ENCODE data around the gene APBA3.

The APBA3 gene

DNA sequence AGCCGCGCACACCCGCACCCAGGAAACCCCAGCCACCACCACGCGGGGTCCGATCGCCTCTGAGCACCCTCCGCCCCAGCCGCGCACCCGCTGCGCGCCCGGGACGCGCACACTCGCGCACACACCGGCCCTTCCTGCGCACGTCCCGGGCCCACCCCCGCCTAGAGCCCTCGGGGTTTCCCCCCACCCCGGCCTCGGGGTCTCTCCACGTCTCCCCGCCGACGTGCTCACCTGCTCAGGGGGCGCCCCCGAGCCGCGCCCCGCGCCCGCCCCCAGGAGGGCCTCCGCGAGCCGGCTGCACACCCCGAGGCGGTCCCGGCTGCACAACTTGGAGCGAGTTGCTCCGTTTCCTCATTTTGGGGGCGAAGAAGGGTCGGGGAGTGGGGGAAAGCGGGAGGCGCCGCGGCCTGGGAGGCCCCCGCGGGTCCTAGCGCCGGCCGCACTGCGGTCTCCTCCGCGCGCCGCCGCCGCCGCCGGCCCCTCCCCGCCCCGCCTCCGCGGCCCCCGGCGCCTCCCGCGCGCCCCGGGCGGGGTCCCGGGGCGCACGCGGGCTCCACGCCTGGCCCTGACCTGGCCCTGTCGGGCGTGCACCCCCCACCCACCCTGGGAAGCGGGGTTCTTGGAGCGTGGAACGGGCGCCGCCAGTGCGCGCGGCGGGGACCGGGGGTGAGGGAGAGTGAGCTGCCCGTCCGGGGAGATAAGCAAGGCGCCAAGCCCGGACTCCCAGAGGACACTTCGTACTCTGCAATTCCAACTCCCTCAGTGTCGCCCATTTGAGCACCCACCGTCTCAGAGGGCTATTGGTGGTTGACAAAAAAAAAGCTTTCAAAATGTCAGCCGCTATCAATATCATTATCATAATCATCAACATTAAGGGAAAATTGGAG is 24.7 kb upstream of the APBA3 start, which contains the start of gene MATK:
TSS of gene MATK (minus strand) at position 444 of the 887 bp plus-strand sequence. CDS start 1,246 bp downstream, outside the sequence.
- no peak for DNase-seq (ENCODE audit: low spot score)

DNA sequence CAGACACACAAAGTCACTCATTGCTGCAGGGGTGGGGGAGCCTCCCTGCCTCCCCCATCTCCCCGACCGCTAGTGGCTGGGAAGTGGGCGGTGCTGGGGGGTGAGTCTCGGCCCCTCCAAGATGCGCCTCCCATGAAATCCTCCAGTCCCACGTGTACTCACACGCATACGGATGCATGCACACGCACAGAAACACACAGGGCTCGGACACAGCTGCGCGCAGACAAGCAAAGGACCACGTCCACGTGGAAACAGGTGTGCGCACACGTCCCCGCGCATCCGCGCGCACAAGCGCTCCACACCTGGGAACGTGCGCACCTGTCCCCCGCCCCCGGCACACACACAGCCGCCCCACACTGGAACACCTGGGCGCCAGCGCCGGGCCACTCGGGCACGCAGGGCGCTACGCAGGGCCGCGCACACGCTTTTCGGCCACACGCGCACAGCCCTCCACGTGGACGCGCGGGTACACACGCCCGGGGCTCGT is 24.0 kb upstream of the APBA3 start:
- DNase-seq (ENCODE audit: low spot score) = peak; percentile 41

DNA sequence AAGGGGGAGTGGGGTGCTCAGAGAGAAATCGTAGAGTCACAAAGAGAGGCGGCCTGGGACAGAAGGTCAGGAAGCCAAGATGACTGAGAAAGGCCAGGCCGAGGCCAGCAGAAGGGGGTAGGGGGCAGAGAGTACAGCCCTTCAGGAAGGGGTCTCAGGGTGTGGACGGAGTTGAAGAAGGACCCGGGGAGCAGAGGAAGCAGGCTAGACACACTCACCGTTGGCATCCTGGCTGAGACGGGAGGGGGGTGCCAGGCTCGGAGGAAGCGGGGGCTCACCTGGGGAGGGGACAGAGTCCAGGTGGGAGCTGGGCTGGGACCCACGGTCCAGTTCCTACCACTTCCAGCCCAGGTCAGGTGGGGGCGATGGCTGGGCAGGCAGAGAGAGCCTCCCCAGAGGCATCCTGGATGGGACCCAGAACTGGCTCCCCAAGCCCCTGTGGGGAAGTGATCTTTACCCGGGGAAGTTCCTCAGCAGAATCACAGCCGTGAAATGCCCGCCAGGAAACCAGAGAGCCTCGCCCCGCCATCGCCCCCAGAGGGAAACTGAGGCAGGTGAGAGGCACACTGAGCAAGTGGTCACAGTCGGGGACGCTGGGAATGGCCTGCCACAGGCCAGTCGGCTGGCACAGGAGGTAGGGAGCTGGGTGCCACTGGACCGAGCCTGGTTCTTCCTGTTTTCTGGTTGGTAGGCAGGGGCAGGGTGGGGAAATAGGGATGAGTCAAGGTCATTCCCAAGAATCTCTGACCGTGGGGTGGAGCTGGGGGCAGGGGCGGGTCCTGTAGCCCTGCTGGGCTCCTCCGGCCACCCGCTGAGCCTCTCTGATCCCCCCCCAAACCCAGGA is 23.3 kb upstream of the APBA3 start:
- no peak for DNase-seq (ENCODE audit: low spot score)

DNA sequence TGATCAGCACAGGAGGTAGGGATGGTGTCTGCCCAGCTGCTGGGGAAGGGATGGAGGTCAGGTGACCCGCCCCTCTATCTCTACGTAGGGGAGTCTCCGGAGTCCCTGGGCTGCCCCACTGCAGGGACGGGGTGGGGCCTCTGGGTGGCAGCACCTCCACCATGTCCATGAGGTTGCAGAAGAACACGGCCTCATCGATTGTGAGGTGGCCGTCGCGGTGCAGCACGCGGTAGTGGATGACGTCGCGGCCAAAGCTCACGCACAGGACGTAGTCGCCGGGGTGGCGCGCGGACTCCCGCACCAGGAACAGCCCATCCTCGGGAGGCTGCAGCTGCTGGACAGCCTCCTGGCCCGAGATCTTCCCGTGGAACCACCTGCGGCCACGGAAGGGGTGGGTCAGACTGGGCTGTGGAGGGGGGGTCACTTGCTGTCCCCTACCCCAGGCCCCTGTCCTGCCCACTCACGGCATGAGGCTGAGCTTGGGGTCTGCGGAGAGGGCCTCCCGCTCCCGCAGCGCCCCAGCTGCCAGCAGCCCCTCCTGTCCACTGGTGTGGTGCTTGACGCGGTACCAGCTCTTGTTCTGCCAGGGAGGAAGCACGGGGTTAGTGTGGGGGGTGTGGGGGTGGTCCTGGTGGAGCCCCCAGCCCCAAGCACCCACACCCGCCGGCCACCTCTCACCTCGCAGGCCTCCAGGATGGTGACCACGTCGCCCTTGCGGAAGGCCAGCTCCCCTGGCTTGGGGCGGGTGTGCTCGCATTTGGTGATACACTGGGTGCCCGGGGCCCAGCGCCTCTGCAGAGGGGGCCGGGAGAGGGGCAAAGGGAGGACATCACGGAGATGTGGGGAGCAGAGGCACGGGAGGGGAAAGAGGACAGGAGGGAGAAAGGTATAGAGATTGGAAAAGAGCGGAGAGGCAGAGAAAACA is 22.4 kb upstream of the APBA3 start:
- DNase-seq (ENCODE audit: low spot score) = no peak

DNA sequence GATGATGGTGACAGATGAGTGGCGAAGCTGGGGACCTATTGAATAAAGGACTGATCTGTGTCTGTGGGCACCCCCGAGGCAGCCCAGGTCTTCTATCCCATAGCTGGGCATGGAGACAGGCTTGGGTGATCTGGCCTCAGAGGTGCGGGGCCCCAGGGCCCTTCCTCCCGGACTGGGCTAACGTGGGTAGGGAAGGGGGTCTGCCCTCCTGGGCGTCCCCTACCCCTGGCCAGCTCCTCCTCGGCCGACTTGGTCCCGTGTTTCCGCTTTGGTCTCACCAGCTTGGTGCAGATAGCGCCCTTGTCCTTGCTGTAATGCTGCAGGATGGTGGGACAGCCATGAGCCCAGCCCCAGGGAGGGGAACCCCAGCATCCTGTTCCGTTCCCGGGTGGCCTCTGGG is 21.4 kb upstream of the APBA3 start:
- DNase-seq (ENCODE audit: low spot score) = no peak

DNA sequence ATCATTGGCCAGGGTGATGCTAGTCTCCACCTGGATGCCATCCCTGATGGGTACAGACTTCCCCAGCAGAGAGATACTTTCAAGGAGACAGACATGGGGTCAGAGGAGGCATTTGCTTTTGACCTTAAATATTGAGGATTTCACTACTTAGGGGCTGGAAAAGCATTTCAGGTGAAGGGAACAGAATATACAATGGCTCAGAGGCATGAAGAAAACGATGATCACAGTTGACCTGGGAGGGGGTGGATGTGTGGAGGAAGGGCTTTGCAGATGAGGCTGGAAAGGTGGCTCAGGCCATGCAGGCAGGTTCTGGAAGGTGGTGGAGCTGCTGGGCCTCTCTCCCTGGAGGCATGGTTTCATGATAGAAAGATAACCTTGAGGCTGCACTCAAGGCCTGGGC is 20.8 kb upstream of the APBA3 start:
- no peak for DNase-seq (ENCODE audit: low spot score)

DNA sequence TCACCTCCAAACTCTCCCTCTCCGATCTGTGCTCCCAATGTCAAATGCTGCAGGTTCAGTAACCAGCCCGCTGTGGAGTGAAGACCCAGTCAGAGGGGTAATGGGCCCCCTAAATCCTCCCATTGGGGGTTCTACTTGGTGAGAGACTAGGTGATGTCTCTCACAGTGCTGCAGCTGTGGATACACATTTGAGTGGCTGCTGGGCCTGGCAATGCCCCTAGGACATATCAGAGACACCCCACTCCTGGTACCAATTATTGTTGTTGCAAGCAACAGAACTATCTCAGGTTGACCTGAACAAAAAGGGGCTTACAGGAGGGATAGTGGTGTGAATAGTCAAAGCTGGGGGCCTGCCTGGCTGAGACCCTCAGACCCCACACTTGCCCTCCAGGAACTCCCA is 20.1 kb upstream of the APBA3 start:
- no peak for DNase-seq (ENCODE audit: low spot score)

DNA sequence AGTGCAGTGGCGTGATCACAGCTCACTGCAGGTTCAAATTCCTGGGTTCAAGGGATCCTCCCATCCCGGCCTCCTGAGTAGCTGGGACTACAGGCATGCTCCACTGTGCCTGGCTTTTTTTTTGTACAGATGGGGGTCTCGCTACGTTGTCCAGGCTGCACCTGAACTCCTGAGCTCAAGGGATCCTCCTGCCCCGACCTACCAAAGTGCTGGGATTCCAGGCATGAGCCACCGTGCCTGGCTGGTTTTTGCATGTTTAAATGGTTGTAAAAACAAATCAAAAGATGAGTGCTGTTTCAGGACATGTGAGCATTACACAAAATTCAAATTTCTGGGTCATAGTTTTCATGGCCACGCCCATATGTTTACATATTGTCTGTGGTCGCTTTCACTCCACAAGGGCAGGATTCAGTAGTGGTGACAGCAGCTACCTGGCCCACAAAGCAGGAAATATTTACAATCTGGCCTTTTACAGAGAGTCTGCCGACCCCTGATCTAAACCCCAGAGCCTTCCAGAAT is 19.4 kb upstream of the APBA3 start:
- no peak for DNase-seq (ENCODE audit: low spot score)

DNA sequence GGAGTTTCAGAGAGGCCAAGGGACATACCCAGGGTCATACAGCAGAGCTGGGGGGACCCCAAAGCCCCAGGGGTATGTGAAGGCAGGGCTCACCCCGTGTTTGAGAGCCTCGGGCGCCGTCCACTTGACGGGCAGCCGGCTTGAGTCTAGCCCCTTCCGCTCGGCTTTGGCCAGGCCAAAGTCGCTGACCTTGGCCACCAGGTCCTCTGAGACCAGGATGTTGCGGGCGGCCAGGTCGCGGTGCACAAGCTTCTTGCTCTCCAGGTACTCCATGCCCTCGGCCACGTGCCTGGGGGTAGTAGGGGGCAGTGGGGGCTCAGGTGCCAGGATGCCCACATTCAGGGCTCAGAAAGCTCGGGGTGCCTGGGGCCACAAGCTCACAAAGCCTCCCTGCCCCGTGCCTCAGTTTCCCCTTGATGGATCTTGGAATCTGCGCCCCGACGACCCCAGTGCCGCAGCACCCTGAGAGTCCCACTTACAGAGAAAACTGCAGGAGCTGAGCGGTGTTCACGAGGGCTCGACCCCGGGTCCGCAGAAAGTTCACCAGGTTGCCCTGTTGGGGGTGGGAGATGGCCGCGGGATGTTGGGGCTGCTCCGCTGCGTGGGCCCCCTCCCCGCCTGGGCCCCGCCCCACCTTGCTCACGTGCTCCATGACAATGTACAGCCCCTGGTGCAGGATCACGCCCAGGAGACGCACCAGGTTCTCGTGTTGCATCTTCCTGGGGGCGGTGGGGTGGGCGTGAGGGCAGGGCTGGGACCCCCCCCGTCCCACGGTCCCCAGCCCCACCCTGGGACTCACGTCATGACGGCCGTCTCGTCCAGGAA is 17.6 kb upstream of the APBA3 start:
- no peak for DNase-seq (ENCODE audit: low spot score)

DNA sequence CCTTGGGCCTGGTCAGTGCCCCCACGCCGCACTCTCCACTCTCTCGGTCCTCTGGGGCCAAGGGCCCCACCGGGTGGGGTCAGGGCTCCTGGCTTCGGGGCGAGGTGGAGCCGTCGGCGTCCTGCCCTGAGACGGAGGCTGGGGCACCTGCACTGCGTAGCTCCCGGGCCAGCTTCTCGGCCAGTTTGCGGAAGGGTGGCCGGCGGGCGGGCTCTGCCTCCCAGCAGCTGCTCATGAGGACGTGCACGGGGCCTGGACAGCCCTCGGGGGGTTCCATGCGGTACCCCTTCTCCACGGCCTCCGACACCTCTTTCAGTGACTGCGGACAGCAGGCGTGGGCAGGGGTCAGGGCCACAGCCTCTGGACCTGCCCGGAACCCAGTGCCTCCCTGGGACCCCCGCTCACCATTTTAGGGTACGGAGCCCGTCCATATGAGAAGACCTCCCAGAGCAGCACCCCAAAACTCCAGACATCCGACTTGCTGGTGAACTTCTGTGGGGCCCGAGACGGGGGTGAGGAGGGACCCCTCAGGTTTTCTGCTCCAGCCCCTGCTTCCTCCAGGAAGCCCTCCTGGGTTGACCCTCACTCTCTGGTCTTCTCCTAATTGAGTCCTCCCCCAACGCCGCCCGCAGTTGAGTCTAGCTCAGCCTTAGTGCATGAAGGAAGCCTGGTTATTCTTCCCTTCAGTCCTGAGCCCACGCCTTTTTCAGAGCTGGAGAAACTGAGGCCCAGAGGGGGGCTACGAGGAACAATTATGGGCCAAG is 16.8 kb upstream of the APBA3 start:
- no peak for DNase-seq (ENCODE audit: low spot score)

DNA sequence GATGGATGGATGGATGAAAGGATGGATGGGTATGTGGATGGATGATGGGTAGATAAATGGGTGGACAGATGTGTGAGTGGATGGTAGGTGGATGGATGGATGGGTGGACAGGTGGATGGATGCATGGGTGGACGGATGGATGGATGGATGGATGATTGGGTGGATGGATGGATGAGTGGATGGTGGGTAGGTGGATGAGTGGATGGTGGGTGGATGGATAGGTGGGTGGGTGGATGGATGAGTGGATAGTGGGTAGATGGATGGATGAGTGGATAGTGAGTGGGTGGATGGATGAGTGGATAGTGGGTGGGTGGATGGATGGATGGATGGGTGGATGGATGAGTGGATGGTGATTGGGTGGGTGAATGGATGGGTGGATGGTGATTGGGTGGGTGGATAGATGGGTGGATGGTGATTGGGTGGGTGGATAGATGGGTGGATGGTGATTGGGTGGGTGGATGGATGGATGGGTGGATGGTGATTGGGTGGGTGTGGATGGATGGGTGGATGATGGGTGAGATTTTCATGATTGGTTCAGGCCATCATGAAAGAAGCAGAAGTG is 15.1 kb upstream of the APBA3 start:
- DNase-seq (ENCODE audit: low spot score) = no peak

DNA sequence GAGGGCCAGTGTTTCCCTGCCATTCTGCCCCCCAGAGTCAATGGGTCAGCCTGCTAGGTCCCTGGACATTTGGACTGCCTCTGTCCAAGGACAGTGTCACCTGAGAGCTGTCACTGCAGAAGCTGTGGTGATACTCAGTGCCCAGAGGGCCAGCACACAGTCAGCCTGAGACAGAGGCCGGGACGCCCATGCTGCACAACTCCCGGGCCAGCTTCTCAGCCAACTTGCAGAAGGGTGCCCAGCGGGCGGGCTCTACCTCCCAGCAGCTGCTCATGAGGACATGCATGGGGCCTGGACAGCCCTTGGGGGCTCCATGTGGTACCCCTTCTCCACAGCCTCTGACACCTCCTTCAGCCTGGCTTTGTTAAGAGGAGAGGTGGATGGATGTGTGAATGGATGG is 14.3 kb upstream of the APBA3 start:
- no peak for DNase-seq (ENCODE audit: low spot score)

DNA sequence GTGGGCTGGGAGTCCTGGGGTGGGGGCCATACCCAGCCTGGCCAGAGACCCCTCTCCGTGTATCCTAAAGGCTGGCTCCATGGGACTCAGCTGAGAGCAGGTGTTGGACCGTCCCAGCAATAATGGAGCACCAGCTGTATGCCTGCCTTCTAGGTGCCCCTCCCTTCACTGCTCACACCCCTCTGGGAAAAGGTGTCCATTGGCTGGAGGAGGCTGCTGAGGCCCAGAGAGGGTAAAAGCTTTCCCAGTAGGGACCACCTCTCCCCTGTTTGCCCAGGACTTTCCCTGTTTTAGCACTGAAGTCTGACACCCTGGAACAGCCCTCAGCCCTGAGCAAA is 13.9 kb upstream of the APBA3 start:
- DNase-seq (ENCODE audit: low spot score) = no peak

DNA sequence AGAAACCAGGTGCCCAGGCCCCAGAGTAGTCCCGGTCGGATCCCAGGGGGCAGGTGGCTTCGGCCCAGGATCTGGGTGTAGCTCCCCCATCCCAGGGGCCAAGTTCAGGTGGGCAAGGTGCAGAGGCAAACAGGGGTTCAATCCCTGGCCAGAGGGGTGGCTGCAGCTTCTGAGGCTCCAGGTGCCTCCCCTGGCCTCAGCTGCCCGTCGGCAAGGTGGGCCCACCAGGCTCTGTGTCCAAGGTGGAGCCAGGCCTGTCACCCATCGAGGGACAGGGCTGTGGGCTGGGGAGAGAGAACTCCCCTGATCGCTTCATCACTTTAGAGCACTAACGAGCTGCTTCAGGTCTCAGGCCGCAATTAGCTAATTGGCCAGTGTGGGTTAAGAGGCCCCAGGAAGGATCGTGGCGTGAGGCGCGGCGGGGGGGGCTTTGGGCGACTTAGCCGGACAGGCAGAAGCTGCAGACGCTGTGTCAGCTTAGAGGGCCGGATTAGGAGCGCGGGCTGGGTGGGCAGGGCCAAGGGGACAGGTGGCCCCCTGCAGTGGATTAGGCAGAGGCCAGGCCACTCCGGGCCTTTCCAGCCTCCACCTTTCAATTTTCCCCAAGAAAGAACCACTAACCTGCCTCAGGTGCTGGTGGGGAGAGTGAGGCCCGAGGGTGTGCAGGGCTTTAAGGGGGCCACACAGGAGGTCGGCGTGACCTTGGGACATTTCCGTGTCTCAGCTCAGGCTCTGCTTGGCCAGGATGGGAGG is 13.3 kb upstream of the APBA3 start:
- no peak for DNase-seq (ENCODE audit: low spot score)

DNA sequence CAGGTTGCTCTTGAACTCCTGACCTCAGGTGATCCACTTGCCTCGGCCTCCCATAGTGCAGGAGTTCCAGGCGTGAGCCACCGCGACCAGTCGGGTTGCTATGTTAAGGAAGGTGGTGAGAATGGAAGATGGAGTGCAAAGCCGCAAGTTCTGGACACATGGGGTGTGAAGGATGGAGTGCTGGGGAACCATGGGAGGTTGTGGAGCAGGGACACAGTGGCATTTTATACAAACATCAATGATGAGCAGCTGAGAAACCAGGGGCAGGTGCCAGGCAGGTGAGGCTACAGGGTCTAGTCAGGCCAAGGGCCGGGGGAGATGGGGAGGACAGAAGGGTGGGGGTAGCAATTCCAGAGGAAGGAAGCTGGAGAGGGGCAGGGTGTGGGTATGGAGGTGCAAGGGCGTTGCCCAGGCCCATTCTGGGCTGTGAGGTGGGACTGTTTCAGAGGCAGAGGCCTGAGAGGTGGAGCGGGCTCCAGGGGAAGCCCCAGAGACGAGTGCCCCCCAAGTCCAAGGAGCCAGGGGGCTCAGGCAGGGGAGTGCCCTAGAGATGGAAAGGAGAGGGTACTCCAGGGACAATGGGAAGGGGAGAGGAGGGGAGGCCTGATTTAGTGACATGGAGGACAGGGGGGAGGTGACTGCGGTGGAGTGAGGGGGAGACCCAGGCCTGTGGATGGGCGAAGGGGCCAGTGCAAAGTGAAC is 12.5 kb upstream of the APBA3 start:
- no peak for DNase-seq (ENCODE audit: low spot score)

DNA sequence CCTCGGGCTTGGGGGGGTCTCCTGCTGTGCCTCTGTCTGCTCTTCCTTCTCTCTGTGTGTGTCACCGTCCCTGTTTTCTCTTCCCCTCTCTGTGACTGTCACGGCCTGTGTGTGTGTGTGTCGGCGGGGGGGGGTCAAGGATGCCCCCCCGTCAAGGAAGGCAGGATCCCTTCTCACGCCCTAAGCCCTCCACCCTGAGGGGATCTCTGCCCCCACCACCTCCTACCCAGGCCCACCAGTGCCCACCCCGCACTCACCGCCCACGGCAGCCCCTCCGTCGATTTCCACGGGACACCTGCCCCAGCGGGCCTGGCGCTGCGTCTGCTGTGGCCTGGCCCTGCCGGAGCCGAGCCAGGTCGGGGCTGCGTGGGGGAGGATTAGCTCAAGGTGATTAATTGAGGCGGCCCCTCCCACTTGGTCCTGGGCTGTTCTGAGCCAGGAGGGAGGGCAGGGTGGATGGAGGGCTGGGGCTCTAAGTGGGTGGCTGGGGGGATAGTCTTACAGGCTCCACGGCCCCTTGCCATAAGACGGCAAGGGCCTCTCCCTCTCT is 10.5 kb upstream of the APBA3 start, which contains the start of gene RAX2:
TSS of gene RAX2 (minus strand) at position 323 of the 550 bp plus-strand sequence. CDS start 486 bp downstream, outside the sequence.
- no peak for DNase-seq (ENCODE audit: low spot score)

DNA sequence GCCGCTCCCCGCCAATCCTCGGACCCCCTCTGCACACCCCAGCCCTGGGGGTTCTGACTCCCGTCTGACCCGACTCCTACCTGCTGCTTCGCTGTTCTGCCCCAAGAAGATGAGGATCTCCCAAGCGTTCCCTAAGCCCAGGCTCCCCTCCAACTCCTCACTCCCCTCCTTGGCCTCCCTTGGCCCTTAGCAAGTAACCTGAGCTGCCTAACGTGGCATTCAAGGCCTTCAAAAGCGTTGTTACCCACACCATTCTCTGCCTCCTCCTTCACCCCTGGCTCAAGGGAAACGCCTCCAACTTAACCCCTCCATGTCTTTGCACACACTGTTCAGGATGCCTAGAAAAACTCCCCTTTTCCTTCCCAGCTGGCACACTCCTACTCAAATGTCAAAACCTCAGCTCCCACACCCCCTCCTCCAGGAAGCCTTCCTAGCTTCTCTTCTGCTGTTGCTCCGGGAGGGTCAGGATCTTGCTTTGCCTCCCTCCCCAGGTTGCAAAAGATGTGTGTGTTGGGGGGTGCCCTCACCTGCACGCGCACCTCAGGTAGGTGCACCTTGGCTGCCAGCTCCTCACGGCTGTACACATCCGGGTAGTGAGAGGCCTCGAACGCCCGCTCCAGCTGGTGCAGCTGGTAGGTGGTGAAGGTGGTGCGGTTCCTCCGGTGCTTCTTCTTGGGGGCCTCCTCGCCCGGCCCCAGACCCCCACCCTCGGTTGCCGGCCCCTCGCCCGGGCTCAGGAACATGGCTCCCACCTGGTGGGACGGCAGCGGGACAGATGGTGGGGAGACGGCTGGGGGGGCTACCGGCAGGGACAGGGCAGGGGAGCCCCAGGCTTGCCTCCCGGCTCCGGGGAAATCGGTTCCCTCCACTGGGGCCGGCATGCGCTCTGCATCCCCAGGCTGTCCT is 9.8 kb upstream of the APBA3 start:
- no peak for DNase-seq (ENCODE audit: low spot score)

Measured in Ammon's horn (tissue), 1 donor.